Endothelial cell of umbilical vein (primary cell): ENCODE results near the gene PLSCR1. TPM values are rescaled to one million over a fixed set of nuclear protein-coding genes. Genes with fewer than 3 reads are reported as not detected.

Experiments
- BruUV-seq: library from RNA; stranded (reverse); fragments of 400-500 nt; replicated peaks from 2 replicates; lab custom pipeline; 2021; lab: Mats Ljungman, UMichigan
- CTCF ChIA-PET: fragments of 300-600, 350-600 bp; sonication (Branson Sonifier 250); formaldehyde crosslinking; loops from one replicate; lab custom pipeline; 2021; ENCODE audit warnings: antibody characterized with exemption, inconsistent platforms; lab: Charles Lee
- POLR2A ChIA-PET: fragments of 300-600, 350-600 bp; sonication (Branson Sonifier 250); formaldehyde crosslinking; loops from one replicate; lab custom pipeline; 2021; ENCODE audit warnings: antibody characterized with exemption, inconsistent platforms; lab: Charles Lee
- DNase-seq: peaks from one replicate; pipeline ENCODE4 v3.0.0-alpha.2; 2011; ENCODE audit warnings: low read depth, low spot score
- FAIRE-seq: peaks from 2 replicates; lab custom pipeline; 2011; peaks lifted over from hg19 to GRCh38; lab: Jason Lieb, UNC
- H2AFZ ChIP-seq: 2 replicates; pipeline ENCODE4 v1.6.0; 2012; ENCODE audit warnings: low read depth, low read length, control low read depth, inconsistent platforms
- H3K27ac ChIP-seq: 2 replicates; pipeline ENCODE4 v1.5.1; 2011; ENCODE audit warnings: low read depth, mild to moderate bottlenecking, control low read depth, low read length, moderate library complexity; ENCODE audit not compliant: insufficient read depth
- H3K27me3 ChIP-seq, 2 experiments: 2 replicates each; pipeline versions ENCODE4 v1.6.0 to v1.6.1; 2011; ENCODE audit warnings: low read length in 2 of 2, mixed read lengths in 1 of 2; ENCODE audit not compliant: control insufficient read depth in 2 of 2, insufficient read depth in 2 of 2
- H3K36me3 ChIP-seq, 2 experiments: 2 replicates in 1 of 2; 3 replicates in 1 of 2; pipeline ENCODE4 v1.5.1; 2011; ENCODE audit warnings: low read length in 2 of 2, mild to moderate bottlenecking in 1 of 2, moderate library complexity in 1 of 2; ENCODE audit not compliant: control insufficient read depth in 2 of 2, insufficient read depth in 2 of 2; ENCODE audit errors: extremely low read depth in 1 of 2
- H3K4me1 ChIP-seq: 3 replicates; pipeline ENCODE4 v1.5.1; 2011; ENCODE audit warnings: mild to moderate bottlenecking, low read length; ENCODE audit not compliant: control insufficient read depth, insufficient read depth; ENCODE audit errors: extremely low read depth
- H3K4me2 ChIP-seq: 2 replicates; pipeline ENCODE4 v1.6.1; 2011; ENCODE audit warnings: low read length, control low read depth, mixed read lengths; ENCODE audit not compliant: insufficient read depth
- H3K4me3 ChIP-seq, 3 experiments: fragments of 200-600 bp in 1 of 3; sonication (generic), shearing (Covaris generic) in 1 of 3; replicated peaks in 1 of 3; 2 replicates each; pipeline ENCODE4 v1.5.1; 2011 to 2016; ENCODE audit warnings: control low read depth in 3 of 3, low read length in 3 of 3, mild to moderate bottlenecking in 2 of 3, inconsistent platforms in 1 of 3, low read depth in 1 of 3, moderate library complexity in 1 of 3; ENCODE audit not compliant: insufficient read depth in 1 of 3
- H3K79me2 ChIP-seq: 2 replicates; pipeline ENCODE4 v1.6.0; 2012; ENCODE audit warnings: low read length, inconsistent platforms; ENCODE audit not compliant: control insufficient read depth, insufficient read depth
- H3K9ac ChIP-seq: replicated peaks from 2 replicates; pipeline ENCODE3; 2011; ENCODE audit warnings: low read length, control low read depth; ENCODE audit not compliant: insufficient read depth; ENCODE audit errors: extremely low read depth
- H3K9me1 ChIP-seq: replicated peaks from 3 replicates; pipeline ENCODE4 v1.6.0; 2011; ENCODE audit warnings: mild to moderate bottlenecking, low read length; ENCODE audit not compliant: control insufficient read depth, insufficient read depth; ENCODE audit errors: extremely low read depth
- H3K9me3 ChIP-seq: replicated peaks from 2 replicates; pipeline ENCODE4 v1.5.1; 2012; ENCODE audit warnings: low read length, inconsistent platforms; ENCODE audit not compliant: control insufficient read depth, insufficient read depth
- H4K20me1 ChIP-seq: replicated peaks from 2 replicates; pipeline ENCODE3; 2011; ENCODE audit warnings: mild to moderate bottlenecking, low read length; ENCODE audit not compliant: control insufficient read depth, insufficient read depth; ENCODE audit errors: extremely low read depth
- CTCF ChIP-seq, 2 donors: IDR thresholded peaks; 1 replicate in 1 of 2; 2 replicates in 1 of 2; pipeline ENCODE4 v1.5.1; 2011; ENCODE audit warnings: low read length in 2 of 2, mild to moderate bottlenecking in 2 of 2, moderate library complexity in 2 of 2, control low read depth in 1 of 2, inconsistent platforms in 1 of 2, low read depth in 1 of 2; ENCODE audit not compliant: insufficient read depth in 1 of 2; ENCODE audit errors: extremely low read depth in 1 of 2
- EZH2 ChIP-seq: IDR thresholded peaks from 2 replicates; pipeline ENCODE4 v1.6.1; 2012; ENCODE audit warnings: borderline replicate concordance, low read depth, mild to moderate bottlenecking, moderate library complexity, low read length, inconsistent platforms; ENCODE audit not compliant: severe bottlenecking
- FOS ChIP-seq: IDR thresholded peaks from 2 replicates; pipeline ENCODE4 v1.6.1; 2011; ENCODE audit warnings: mild to moderate bottlenecking, low read length, moderate library complexity, borderline replicate concordance; ENCODE audit not compliant: insufficient read depth
- GATA2 ChIP-seq: IDR thresholded peaks from 2 replicates; pipeline ENCODE4 v1.7.0; 2011; ENCODE audit warnings: low read depth, mild to moderate bottlenecking, moderate library complexity, mixed read lengths, low read length; ENCODE audit not compliant: insufficient read length, insufficient read depth
- MAX ChIP-seq: IDR thresholded peaks from 2 replicates; pipeline ENCODE4 v1.6.1; 2011; ENCODE audit not compliant: insufficient read depth, insufficient read length
- MYC ChIP-seq: IDR thresholded peaks from one replicate; pipeline ENCODE4 v1.6.1; 2011; ENCODE audit warnings: mild to moderate bottlenecking, low read depth, low read length
- POLR2A ChIP-seq: IDR thresholded peaks from 2 replicates; pipeline ENCODE4 v1.6.1; 2012; ENCODE audit warnings: low read depth, mild to moderate bottlenecking, control low read depth, low read length
- POLR2AphosphoS5 ChIP-seq: IDR thresholded peaks from 2 replicates; pipeline ENCODE4 v1.6.1; 2012; ENCODE audit warnings: low read depth, mild to moderate bottlenecking, control low read depth, low read length, moderate library complexity; ENCODE audit not compliant: insufficient read depth
- dilution Hi-C: fragments of 300-500 bp; cut with MboI; formaldehyde crosslinking; loops from one replicate; pipeline ENCODE4 v1.15.0; 2019; ENCODE audit warnings: low sequenced_read_pairs; ENCODE audit not compliant: extremely low pct_ligation_motif_present
- intact Hi-C: fragments of 100-400 bp; cut with micrococcal nuclease; formaldehyde crosslinking; loops from one replicate; pipeline ENCODE4 v1.10.0; 2022
- polyA plus RNA-seq, 4 experiments: library from polyadenylated mRNA; depleted of rRNA in 3 of 4; stranded (reverse) in 3 of 4; unstranded in 1 of 4; fragments of >200 nt; gene quantifications; 2 replicates each; pipeline versions ENCODE4 v1.2.1 to v1.2.3, GENCODE V29; 2011 to 2012; ENCODE audit warnings: missing spikeins in 1 of 4
- total RNA-seq: library from RNA; stranded (reverse); gene quantifications from 2 replicates; pipeline ENCODE4 v1.2.3, GENCODE V29; 2021

Gene PLSCR1
- total and polyA plus RNA-seq, 2 donors (not counting 3 experiments of a cell fraction or from before 2014, with no cell fraction given) = 53.2 to 78.7 TPM

GRCh38 chr3:146574173-146574572 lies 29.8 kb upstream of the PLSCR1 start:
- intact Hi-C loops = no loop called here
- Histone ChIP-seq H4K20me1 (no peaks in the 10 kb centered on the region), H3K4me1 (no peaks in the 10 kb centered on the region), H3K27ac (no peak overlapping the region), H3K4me3 (no peak overlapping the region), H2AFZ (no peak overlapping the region), H3K9me1 (no peaks in the 10 kb centered on the region), H3K9me3 (no peaks in the 10 kb centered on the region), H3K9ac (no peak overlapping the region), H3K27me3 (no peaks in the 10 kb centered on the region), H3K79me2 (no peaks in the 10 kb centered on the region), H3K36me3 (no peaks in the 10 kb centered on the region), H3K4me2 (no peak overlapping the region)
- no peak for DNase-seq
- TF ChIP-seq POLR2AphosphoS5 (no peak), MYC (no peak), POLR2A (no peak), FOS (no peak), GATA2 (no peak), MAX (no peak), EZH2 (no peak), CTCF (IDR thresholded peaks at IDR 0.05; ENCODE audit: extremely low read depth in 1 of 2, insufficient read depth in 1 of 2, low read depth in 1 of 2, low read length in 2 of 2) (no peak)
- dilution Hi-C loops = no loop called here
- FAIRE-seq = no peak
- POLR2A ChIA-PET = no interaction called here
- CTCF ChIA-PET = interaction anchor here (1.0 to 3.0 kb wide), 8 partner anchors 17 to 798 kb away, joined by 3 to 14 read pairs (median 6); no protein-coding TSS in a partner anchor
- BruUV-seq = no TSS peak
